GM19035 (cell line): ENCODE results near the gene MARCHF10.

Source experiments
- ATAC-seq: cut with Tn5 transposase; IDR thresholded peaks from one replicate; pipeline ENCODE4 v1.9.1; 2021; ENCODE audit not compliant: unreplicated experiment

The MARCHF10 gene

GRCh38 chr17:62755141-62755851, 52.8 kb downstream of the MARCHF10 start:
- ATAC-seq, result no peak

- ATAC-seq, result no peak
Observed at GRCh38 chr17:62754631-62755030, 53.5 kb downstream of the MARCHF10 start.

GRCh38 chr17:62753562-62753961, 54.6 kb downstream of the MARCHF10 start:
- no peak for ATAC-seq

GRCh38 chr17:62751060-62751691, 56.9 kb downstream of the MARCHF10 start:
- ATAC-seq, result no peak

- ATAC-seq, result no peak
Observed at GRCh38 chr17:62750631-62751051, 57.5 kb downstream of the MARCHF10 start.

- no peak for ATAC-seq
Observed at GRCh38 chr17:62749926-62750325, 58.2 kb downstream of the MARCHF10 start.

- ATAC-seq, result no peak
Observed at GRCh38 chr17:62746941-62747340, 61.2 kb downstream of the MARCHF10 start.

- ATAC-seq, result no peak
Observed at GRCh38 chr17:62745806-62746205, 62.3 kb downstream of the MARCHF10 start.

- no peak for ATAC-seq
Observed at GRCh38 chr17:62744259-62744658, 63.9 kb downstream of the MARCHF10 start.

- peak; percentile 55 for ATAC-seq
Observed at GRCh38 chr17:62741290-62741689, 66.8 kb downstream of the MARCHF10 start.

- no peak for ATAC-seq
Observed at GRCh38 chr17:62739645-62740388, 68.3 kb downstream of the MARCHF10 start.

GRCh38 chr17:62738281-62738680, 69.8 kb downstream of the MARCHF10 start:
- ATAC-seq, result no peak

GRCh38 chr17:62737513-62737912, 70.6 kb downstream of the MARCHF10 start:
- ATAC-seq, result no peak

- no peak for ATAC-seq
Observed at GRCh38 chr17:62735044-62735651, 73.0 kb downstream of the MARCHF10 start.

- ATAC-seq, result no peak
Observed at GRCh38 chr17:62732125-62732524, 76.0 kb downstream of the MARCHF10 start.

- ATAC-seq, result no peak
Observed at GRCh38 chr17:62727916-62728672, 80.0 kb downstream of the MARCHF10 start.

GRCh38 chr17:62725791-62726249, 82.3 kb downstream of the MARCHF10 start:
- no peak for ATAC-seq

- peak; percentile 89 for ATAC-seq
Observed at GRCh38 chr17:62724398-62725146, 83.5 kb downstream of the MARCHF10 start.

- no peak for ATAC-seq
Observed at GRCh38 chr17:62723842-62724241, 84.3 kb downstream of the MARCHF10 start.

- no peak for ATAC-seq
Observed at GRCh38 chr17:62722625-62723024, 85.5 kb downstream of the MARCHF10 start.
